ENCODE measurements around the gene DUS2.

Gene DUS2

GRCh38 chr16:68085259-68086071, 62.4 kb downstream of the DUS2 start, which contains the start of gene NFATC3:
Gene NFATC3 (plus strand): TSS chr16:68085370. CDS start chr16:68085682, 312 bp downstream.
- TF ChIP-seq ZFX (IDR thresholded peaks at IDR 0.05; ENCODE audit: borderline replicate concordance), result no peak
- peak; percentile 27 for TF ChIP-seq CTCF (IDR thresholded peaks at IDR 0.05)
- H3K27ac ChIP-seq, result peak within 1 kb of the TSS; percentile 95

DNA sequence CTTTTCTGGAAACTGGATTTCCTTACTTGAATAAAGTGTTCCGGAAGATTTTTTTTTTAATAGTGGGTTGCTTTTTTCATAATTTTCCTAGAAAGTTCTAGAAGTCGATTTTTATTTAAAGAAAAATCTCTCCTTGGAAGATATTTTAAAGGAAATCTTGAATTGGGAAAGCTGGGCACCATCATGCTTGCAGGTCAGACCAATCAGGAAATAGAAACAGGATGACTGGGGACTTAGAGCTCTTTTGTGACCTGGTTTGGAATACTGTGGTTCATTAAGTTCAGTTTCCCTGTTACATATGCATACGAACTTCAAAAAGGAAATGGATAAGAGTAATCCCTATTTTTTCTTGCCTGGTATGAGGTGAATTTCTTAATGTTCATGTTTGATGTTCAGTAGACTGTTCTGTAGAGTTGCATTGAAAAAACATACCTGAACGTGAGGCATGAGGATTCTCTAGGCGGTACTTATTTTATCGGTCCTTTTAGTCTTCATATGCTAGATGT, 63.3 kb downstream of the DUS2 start:
- peak overlapping the region; percentile 95 for H3K27ac ChIP-seq
- TF ChIP-seq CTCF (IDR thresholded peaks at IDR 0.05) (no peak), ZFX (IDR thresholded peaks at IDR 0.05; ENCODE audit: borderline replicate concordance) (no peak)

GRCh38 chr16:68086860-68087268, 63.8 kb downstream of the DUS2 start:
- TF ChIP-seq CTCF (IDR thresholded peaks at IDR 0.05) (no peak), ZFX (IDR thresholded peaks at IDR 0.05; ENCODE audit: borderline replicate concordance) (no peak)
- H3K27ac ChIP-seq, result peak overlapping the region; percentile 95

GRCh38 chr16:68087688-68088087, 64.6 kb downstream of the DUS2 start:
- TF ChIP-seq ZFX (IDR thresholded peaks at IDR 0.05; ENCODE audit: borderline replicate concordance) (no peak), CTCF (IDR thresholded peaks at IDR 0.05) (no peak)
- H3K27ac ChIP-seq, result peak overlapping the region; percentile 95

GRCh38 chr16:68088130-68088972, 65.3 kb downstream of the DUS2 start:
- no peak overlapping the region for H3K27ac ChIP-seq
- TF ChIP-seq CTCF (IDR thresholded peaks at IDR 0.05) (no peak), ZFX (IDR thresholded peaks at IDR 0.05; ENCODE audit: borderline replicate concordance) (no peak)

DNA sequence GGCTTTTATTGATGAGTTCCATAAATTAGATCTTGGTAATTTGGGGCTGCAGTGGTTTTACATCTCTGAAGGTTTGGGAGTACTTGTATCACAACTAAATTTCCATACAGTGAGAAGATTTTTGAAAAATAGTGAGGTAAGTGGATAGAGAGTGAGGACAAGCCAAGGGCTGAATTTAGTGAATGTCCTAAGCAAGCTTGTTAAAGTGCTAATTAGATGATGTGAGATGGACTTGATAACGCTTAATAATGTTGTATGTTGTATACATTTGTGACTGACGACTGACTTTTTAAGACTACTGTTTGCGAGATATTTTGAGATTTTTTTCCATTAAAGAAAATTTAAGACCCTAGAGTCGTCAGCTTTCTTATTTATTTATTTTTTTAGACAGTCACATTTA, 66.0 kb downstream of the DUS2 start:
- H3K27ac ChIP-seq, result no peak overlapping the region
- no peak for TF ChIP-seq CTCF (IDR thresholded peaks at IDR 0.05)
- no peak for TF ChIP-seq ZFX (IDR thresholded peaks at IDR 0.05; ENCODE audit: borderline replicate concordance)
